DOHH2 (cell line): ENCODE results near the gene ZBTB16.

ENCODE experiments used
- H3F3A ChIP-seq: fragments of 200-600 bp; sonication (generic), shearing (Covaris generic); 2 replicates; pipeline ENCODE4 v1.6.0; 2016; ENCODE audit warnings: antibody characterized with exemption, mild to moderate bottlenecking; ENCODE audit not compliant: control insufficient read depth, insufficient read depth
- H3K27ac ChIP-seq: fragments of 200-600 bp; sonication (generic); 2 replicates; pipeline ENCODE4 v1.5.1; 2014; ENCODE audit warnings: low read depth, mild to moderate bottlenecking, low read length, moderate library complexity
- H3K27me3 ChIP-seq: fragments of 200-600 bp; sonication (generic); 2 replicates; pipeline ENCODE4 v1.6.1; 2014; ENCODE audit warnings: mild to moderate bottlenecking, low read length, mixed read lengths; ENCODE audit not compliant: control insufficient read depth
- H3K36me3 ChIP-seq: fragments of 200-600 bp; sonication (generic); 2 replicates; pipeline ENCODE4 v1.6.1; 2014; ENCODE audit warnings: mild to moderate bottlenecking, low read length, moderate library complexity, mixed read lengths; ENCODE audit not compliant: control insufficient read depth
- H3K4me1 ChIP-seq: fragments of 200-600 bp; sonication (generic); 2 replicates; pipeline ENCODE4 v1.6.1; 2014; ENCODE audit warnings: mild to moderate bottlenecking, low read length, mixed read lengths; ENCODE audit not compliant: control insufficient read depth
- H3K4me2 ChIP-seq: fragments of 200-600 bp; sonication (generic); 2 replicates; pipeline ENCODE4 v1.6.0; 2014; ENCODE audit warnings: mild to moderate bottlenecking, low read length, moderate library complexity
- H3K4me3 ChIP-seq: fragments of 200-600 bp; sonication (generic); 2 replicates; pipeline ENCODE4 v1.5.1; 2014; ENCODE audit warnings: mild to moderate bottlenecking, low read length, mixed read lengths
- H3K79me2 ChIP-seq: fragments of 200-600 bp; sonication (generic); 2 replicates; pipeline ENCODE4 v1.6.1; 2014; ENCODE audit warnings: mild to moderate bottlenecking, low read length, mixed read lengths; ENCODE audit not compliant: control insufficient read depth
- H3K9me2 ChIP-seq: fragments of 200-600 bp; sonication (generic); replicated peaks from 2 replicates; pipeline ENCODE4 v1.6.1; 2014; ENCODE audit warnings: mild to moderate bottlenecking, low read length, mixed read lengths; ENCODE audit not compliant: control insufficient read depth
- H3K9me3 ChIP-seq: fragments of 200-600 bp; sonication (generic); 2 replicates; pipeline ENCODE4 v1.6.1; 2014; ENCODE audit warnings: antibody characterized with exemption, low read length, mixed read lengths; ENCODE audit not compliant: control insufficient read depth, insufficient read depth
- H4K20me1 ChIP-seq: fragments of 200-600 bp; sonication (generic); 2 replicates; pipeline ENCODE4 v1.6.0; 2014; ENCODE audit warnings: low read depth, mild to moderate bottlenecking, antibody characterized with exemption, low read length, moderate library complexity; ENCODE audit not compliant: control insufficient read depth, insufficient read depth
- EZH2phosphoT487 ChIP-seq: fragments of 200-600 bp; sonication (generic); IDR thresholded peaks from 2 replicates; pipeline ENCODE4 v1.6.1; 2017; ENCODE audit warnings: borderline replicate concordance, mild to moderate bottlenecking, antibody characterized with exemption, low read length, moderate library complexity, mixed read lengths
- TF ChIP-seq, protein P1 (sequence below): fragments of 200-600 bp; sonication (generic); IDR thresholded peaks from one replicate; pipeline ENCODE4 v1.5.1; 2014; ENCODE audit warnings: antibody characterized with exemption, mild to moderate bottlenecking, low read depth, low read length; ENCODE audit not compliant: poor library complexity, severe bottlenecking

ZBTB16 gene

DNA sequence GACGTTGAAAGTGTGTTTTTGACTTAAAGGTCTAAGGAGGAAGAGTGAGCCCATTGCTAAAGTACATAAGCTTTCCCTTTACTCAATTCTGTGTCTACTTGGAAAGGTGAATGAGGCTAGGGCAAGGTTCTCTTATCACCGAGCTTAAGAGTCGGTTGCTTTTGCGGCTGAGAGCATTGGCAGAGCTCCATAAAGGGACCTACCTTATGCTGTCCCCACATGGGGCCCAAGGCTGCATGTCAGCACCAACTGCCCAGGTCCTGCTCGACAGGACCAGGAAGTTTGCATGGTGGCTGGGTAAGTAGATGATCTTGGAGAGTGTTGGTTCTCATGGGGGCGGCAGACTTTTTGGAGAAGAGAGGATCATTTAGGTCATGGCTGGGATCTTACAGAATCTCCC, 91.2 kb downstream of the ZBTB16 start:
- H3K27ac ChIP-seq = no peak overlapping the region
- no peak for TF ChIP-seq EZH2phosphoT487
- TF ChIP-seq, protein P1, sequence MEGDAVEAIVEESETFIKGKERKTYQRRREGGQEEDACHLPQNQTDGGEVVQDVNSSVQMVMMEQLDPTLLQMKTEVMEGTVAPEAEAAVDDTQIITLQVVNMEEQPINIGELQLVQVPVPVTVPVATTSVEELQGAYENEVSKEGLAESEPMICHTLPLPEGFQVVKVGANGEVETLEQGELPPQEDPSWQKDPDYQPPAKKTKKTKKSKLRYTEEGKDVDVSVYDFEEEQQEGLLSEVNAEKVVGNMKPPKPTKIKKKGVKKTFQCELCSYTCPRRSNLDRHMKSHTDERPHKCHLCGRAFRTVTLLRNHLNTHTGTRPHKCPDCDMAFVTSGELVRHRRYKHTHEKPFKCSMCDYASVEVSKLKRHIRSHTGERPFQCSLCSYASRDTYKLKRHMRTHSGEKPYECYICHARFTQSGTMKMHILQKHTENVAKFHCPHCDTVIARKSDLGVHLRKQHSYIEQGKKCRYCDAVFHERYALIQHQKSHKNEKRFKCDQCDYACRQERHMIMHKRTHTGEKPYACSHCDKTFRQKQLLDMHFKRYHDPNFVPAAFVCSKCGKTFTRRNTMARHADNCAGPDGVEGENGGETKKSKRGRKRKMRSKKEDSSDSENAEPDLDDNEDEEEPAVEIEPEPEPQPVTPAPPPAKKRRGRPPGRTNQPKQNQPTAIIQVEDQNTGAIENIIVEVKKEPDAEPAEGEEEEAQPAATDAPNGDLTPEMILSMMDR = no peak
- H3K27me3 ChIP-seq = peaks cover 24% of the 10 kb centered on the region
- H3K4me2 ChIP-seq = no peak overlapping the region
- H3K36me3 ChIP-seq = no peaks in the 10 kb centered on the region
- no peaks in the 10 kb centered on the region for H3K9me2 ChIP-seq
- H3K9me3 ChIP-seq = no peaks in the 10 kb centered on the region
- H3K79me2 ChIP-seq = no peaks in the 10 kb centered on the region
- H3K4me3 ChIP-seq = no peak overlapping the region
- H3F3A ChIP-seq = no peaks in the 10 kb centered on the region
- no peaks in the 10 kb centered on the region for H4K20me1 ChIP-seq
- peaks cover 10% of the 10 kb centered on the region for H3K4me1 ChIP-seq

DNA sequence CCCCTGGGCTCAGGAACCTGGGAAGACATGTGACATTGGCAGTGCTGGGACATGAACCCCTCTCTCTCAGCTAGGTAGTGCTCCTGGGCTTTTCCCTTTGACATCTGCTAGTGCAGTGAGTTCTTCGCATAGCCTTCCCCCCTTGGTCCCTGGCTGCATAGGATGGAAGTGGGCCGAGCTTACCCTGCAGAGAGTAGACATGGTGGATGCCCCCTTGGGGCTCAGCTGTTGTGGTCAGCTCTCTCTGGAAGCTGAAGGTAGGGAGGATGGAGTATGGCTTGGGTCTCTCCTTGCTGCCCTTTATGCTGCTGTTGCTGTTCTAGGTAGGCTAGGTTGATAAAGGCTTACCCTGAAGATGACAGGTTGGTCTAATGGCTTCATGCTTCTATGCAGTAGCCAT, 92.1 kb downstream of the ZBTB16 start:
- no peaks in the 10 kb centered on the region for H3K79me2 ChIP-seq
- H3K4me2 ChIP-seq = no peak overlapping the region
- TF ChIP-seq, protein P1 = no peak
- H3K9me3 ChIP-seq = no peaks in the 10 kb centered on the region
- no peaks in the 10 kb centered on the region for H3F3A ChIP-seq
- H3K36me3 ChIP-seq = no peaks in the 10 kb centered on the region
- no peak overlapping the region for H3K27ac ChIP-seq
- no peak overlapping the region for H3K4me3 ChIP-seq
- H4K20me1 ChIP-seq = no peaks in the 10 kb centered on the region
- H3K27me3 ChIP-seq = peaks cover 20% of the 10 kb centered on the region
- peaks cover 5% of the 10 kb centered on the region for H3K4me1 ChIP-seq
- H3K9me2 ChIP-seq = no peaks in the 10 kb centered on the region

DNA sequence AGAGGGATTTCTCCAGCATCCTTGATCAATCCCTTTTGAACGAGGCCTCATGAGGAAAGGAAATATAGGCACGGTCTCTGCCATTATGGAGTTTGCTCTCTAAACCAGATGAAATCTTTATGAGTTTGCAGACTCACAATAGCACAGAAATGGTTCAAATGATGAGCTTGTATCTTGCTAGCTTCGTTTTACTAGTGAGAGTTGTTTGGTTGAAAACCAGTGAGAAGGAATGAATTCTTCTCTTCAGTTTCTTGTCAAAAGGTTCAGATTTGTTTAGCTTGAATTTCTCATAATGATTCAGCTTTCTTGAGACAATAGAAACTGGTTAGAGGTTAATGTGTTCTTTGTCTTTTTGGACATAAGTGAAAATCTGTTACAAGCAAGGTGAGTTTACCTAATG, 92.7 kb downstream of the ZBTB16 start:
- Histone ChIP-seq H3K4me3 (no peak overlapping the region), H3K9me2 (no peaks in the 10 kb centered on the region), H3K79me2 (no peaks in the 10 kb centered on the region), H3K9me3 (no peaks in the 10 kb centered on the region), H3F3A (no peaks in the 10 kb centered on the region), H3K4me1 (peaks cover 5% of the 10 kb centered on the region), H3K27ac (no peak overlapping the region), H3K36me3 (no peaks in the 10 kb centered on the region), H3K4me2 (no peak overlapping the region), H3K27me3 (peaks cover 20% of the 10 kb centered on the region), H4K20me1 (no peaks in the 10 kb centered on the region)
- TF ChIP-seq, protein P1 = no peak
- no peak for TF ChIP-seq EZH2phosphoT487

DNA sequence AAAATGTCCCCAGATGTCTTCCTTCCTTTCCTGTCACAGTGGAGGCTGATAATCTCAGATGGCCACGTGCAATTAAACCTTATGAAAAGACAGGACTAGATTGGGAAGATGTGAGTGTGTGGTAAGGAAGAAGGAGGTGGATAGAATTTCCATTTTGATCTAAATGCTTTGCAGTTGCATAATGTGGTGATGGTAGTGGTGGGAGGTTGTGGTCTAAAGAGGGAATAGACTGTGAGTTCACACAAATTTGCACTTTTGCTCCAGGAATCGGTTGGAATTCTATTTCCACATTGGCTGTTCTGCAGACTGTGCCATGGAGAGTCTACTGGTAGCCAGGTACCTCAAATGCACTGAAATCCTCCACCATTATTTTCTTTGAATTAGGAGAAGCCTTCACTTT, 93.3 kb downstream of the ZBTB16 start:
- Histone ChIP-seq H3K27ac (no peak overlapping the region), H3K27me3 (peaks cover 20% of the 10 kb centered on the region), H3K36me3 (no peaks in the 10 kb centered on the region), H3K9me2 (no peaks in the 10 kb centered on the region), H3K4me3 (no peak overlapping the region), H3K79me2 (no peaks in the 10 kb centered on the region), H3K4me2 (no peak overlapping the region), H4K20me1 (no peaks in the 10 kb centered on the region), H3F3A (no peaks in the 10 kb centered on the region), H3K9me3 (no peaks in the 10 kb centered on the region), H3K4me1 (peaks cover 4% of the 10 kb centered on the region)
- no peak for TF ChIP-seq EZH2phosphoT487
- TF ChIP-seq, protein P1 = no peak
